Activated T-cell treated with anti-CD3 and anti-CD28 coated beads, Interleukin-2, amount 50 U/mL, for 1 hour (primary cell): Measurements from ENCODE around the gene CDK14.
"Not testable (repeated sequence)": the region's sequence is repeated elsewhere in the genome, so short reads cannot be mapped to it uniquely, and the experiment has no call there.

Experiments used
- DNase-seq: peaks from one replicate; pipeline ENCODE4 v3.0.0-alpha.2; 2020

Gene CDK14

GRCh38 chr7:90597563-90598253, 1.6 kb downstream of the CDK14 start:
- DNase-seq: no peak

- DNase-seq: no peak
Measured at GRCh38 chr7:90599038-90599437, 2.9 kb downstream of the CDK14 start.

GRCh38 chr7:90599892-90600555, 3.9 kb downstream of the CDK14 start:
- DNase-seq: no peak

GRCh38 chr7:90602303-90602702, 6.2 kb downstream of the CDK14 start:
- no peak for DNase-seq

GRCh38 chr7:90603346-90603745, 7.2 kb downstream of the CDK14 start:
- DNase-seq: no peak

- no peak for DNase-seq
Measured at GRCh38 chr7:90604383-90604782, 8.3 kb downstream of the CDK14 start.

- DNase-seq: no peak
Measured at GRCh38 chr7:90605055-90605454, 8.9 kb downstream of the CDK14 start.

- DNase-seq: no peak
Measured at GRCh38 chr7:90607196-90607595, 11.1 kb downstream of the CDK14 start.

- no peak for DNase-seq
Measured at GRCh38 chr7:90610105-90610504, 14.0 kb downstream of the CDK14 start.

- no peak for DNase-seq
Measured at GRCh38 chr7:90611115-90611514, 15.0 kb downstream of the CDK14 start.

- DNase-seq: no peak
Measured at GRCh38 chr7:90613088-90613498, 17.0 kb downstream of the CDK14 start.

GRCh38 chr7:90617442-90617841, 21.3 kb downstream of the CDK14 start:
- DNase-seq: no peak

- no peak for DNase-seq
Measured at GRCh38 chr7:90618876-90619275, 22.8 kb downstream of the CDK14 start.

GRCh38 chr7:90621125-90621746, 25.1 kb downstream of the CDK14 start:
- DNase-seq: no peak

- no peak for DNase-seq
Measured at GRCh38 chr7:90621747-90622140, 25.6 kb downstream of the CDK14 start.

GRCh38 chr7:90622670-90623069, 26.5 kb downstream of the CDK14 start:
- no peak for DNase-seq

- DNase-seq: no peak
Measured at GRCh38 chr7:90624225-90624911, 28.2 kb downstream of the CDK14 start.

- DNase-seq: no peak
Measured at GRCh38 chr7:90625051-90625450, 28.9 kb downstream of the CDK14 start.

- DNase-seq: no peak
Measured at GRCh38 chr7:90625562-90625961, 29.4 kb downstream of the CDK14 start.

- DNase-seq: no peak
Measured at GRCh38 chr7:90626013-90626412, 29.9 kb downstream of the CDK14 start.

- DNase-seq: no peak
Measured at GRCh38 chr7:90629297-90629918, 33.3 kb downstream of the CDK14 start.

GRCh38 chr7:90631502-90631901, 35.4 kb downstream of the CDK14 start:
- no peak for DNase-seq

GRCh38 chr7:90639683-90640082, 43.6 kb downstream of the CDK14 start:
- DNase-seq: not testable (repeated sequence)
